IMR-90 (cell line): ENCODE data around the gene CPB2.

ENCODE experiments used
- BHLHE40 ChIP-seq: fragments of 150-350 bp; IDR thresholded peaks from 2 replicates; pipeline ENCODE4 v1.6.1; 2016; ENCODE audit warnings: mild to moderate bottlenecking, low read depth, low read length
- CTCF ChIP-seq: conservative IDR thresholded peaks from 2 replicates; pipeline ENCODE4 v1.5.1; 2012; ENCODE audit warnings: mild to moderate bottlenecking, low read depth, low read length, improper control_type of control experiment
- MXI1 ChIP-seq: IDR thresholded peaks from 2 replicates; pipeline ENCODE4 v1.6.1; 2012; ENCODE audit warnings: low read depth, mild to moderate bottlenecking, low read length, moderate library complexity, borderline replicate concordance
- RAD21 ChIP-seq: IDR thresholded peaks from 2 replicates; pipeline ENCODE4 v1.6.1; 2012; ENCODE audit warnings: low read length, improper control_type of control experiment
- SMC3 ChIP-seq: fragments of 150-350 bp; IDR thresholded peaks from 2 replicates; pipeline ENCODE4 v1.6.1; 2016; ENCODE audit warnings: low read depth, mild to moderate bottlenecking, antibody characterized with exemption, low read length, moderate library complexity
- USF2 ChIP-seq: fragments of 150-350 bp; IDR thresholded peaks from 2 replicates; pipeline ENCODE4 v1.6.1; 2017; ENCODE audit warnings: mild to moderate bottlenecking, antibody characterized with exemption, low read length, low read depth

GRCh38 chr13:46102255-46102605 is 2.6 kb downstream of the CPB2 start:
- TF ChIP-seq CTCF (no peak), SMC3 (no peak), RAD21 (no peak), USF2 (no peak), MXI1 (no peak), BHLHE40 (no peak)
